ENCODE measurements around the gene HOXB1. TPM values are rescaled to one million over a fixed set of nuclear protein-coding genes. Genes with fewer than 3 reads are reported as not detected.
"Not testable (repeated sequence)": the region's sequence is repeated elsewhere in the genome, so short reads cannot be mapped to it uniquely, and the experiment has no call there.

Gene HOXB1
- polyA plus RNA-seq, 1 of the 3 experiments (the other 2 are of a cell fraction) = not detected

GRCh38 chr17:48510381-48510760 is 20.4 kb downstream of the HOXB1 start (continued):
- TF ChIP-seq TAF1 (IDR thresholded peaks at IDR 0.05; ENCODE audit: borderline replicate concordance, low read depth, low read length) (no peak), EZH2phosphoT487 (IDR thresholded peaks at IDR 0.05; ENCODE audit: borderline replicate concordance, low read depth) (no peak), SIN3A (IDR thresholded peaks at IDR 0.05; ENCODE audit: borderline replicate concordance, low read depth, low read length) (no peak), NRF1 (IDR thresholded peaks at IDR 0.05; ENCODE audit: low read depth, low read length) (no peak), USF2 (IDR thresholded peaks at IDR 0.05; ENCODE audit: borderline replicate concordance, low read depth, low read length) (no peak), GABPA (IDR thresholded peaks at IDR 0.05; ENCODE audit: low read depth) (no peak)

- H3K9ac ChIP-seq; H3F3A ChIP-seq (replicated peaks; ENCODE audit: insufficient read depth); H3K4me3 ChIP-seq (ENCODE audit: low read depth in 2 of 2, low read length in 1 of 2); DNase-seq; CTCF ChIA-PET; H2AFZ ChIP-seq (ENCODE audit: low read depth); H3K36me3 ChIP-seq (replicated peaks in 1 of 2; ENCODE audit: control insufficient read depth in 1 of 2, insufficient read depth in 2 of 2, low read length in 1 of 2); H3K27ac ChIP-seq (ENCODE audit: low read depth in 2 of 2, low read length in 1 of 2); H3K9me2 ChIP-seq; H4K20me1 ChIP-seq (ENCODE audit: insufficient read depth); H3K9me3 ChIP-seq; POLR2A ChIA-PET; H3K4me2 ChIP-seq; H3K79me2 ChIP-seq (ENCODE audit: insufficient read depth); H3K4me1 ChIP-seq (ENCODE audit: control insufficient read depth in 1 of 2, insufficient read depth in 2 of 2, low read depth in 1 of 2, low read length in 1 of 2): not testable (repeated sequence)
- peaks cover 73% of the 10 kb centered on the region for H3K27me3 ChIP-seq (ENCODE audit: insufficient read depth)
- WGBS (ENCODE audit: low lambda C conversion rate) = 29% methylated on average over 7 of the region's 7 CpGs
Observed at GRCh38 chr17:48509708-48510107, 21.1 kb downstream of the HOXB1 start.

GRCh38 chr17:48506246-48506645 is 24.6 kb downstream of the HOXB1 start:
- no peaks in the 10 kb centered on the region for H3K4me1 ChIP-seq (ENCODE audit: control insufficient read depth in 1 of 2, insufficient read depth in 2 of 2, low read depth in 1 of 2, low read length in 1 of 2)
- H3F3A ChIP-seq (replicated peaks; ENCODE audit: insufficient read depth) = no peaks in the 10 kb centered on the region
- no peaks in the 10 kb centered on the region for H3K36me3 ChIP-seq (replicated peaks in 1 of 2; ENCODE audit: control insufficient read depth in 1 of 2, insufficient read depth in 2 of 2, low read length in 1 of 2)
- peak; percentile 42 for TF ChIP-seq CTCF (IDR thresholded peaks at IDR 0.05)
- no peak for TF ChIP-seq SMC3 (IDR thresholded peaks at IDR 0.05; ENCODE audit: low read depth, low read length)
- 29% methylated on average over 5 of the region's 5 CpGs for WGBS (ENCODE audit: low lambda C conversion rate)
- H3K9me2 ChIP-seq = no peaks in the 10 kb centered on the region
- CTCF ChIA-PET = interaction anchor here (1.0 kb wide), 1 partner anchor 13 kb away, joined by 3 read pairs; no protein-coding TSS in a partner anchor
- H3K4me3 ChIP-seq (ENCODE audit: low read depth in 2 of 2, low read length in 1 of 2) = no peak overlapping the region
- no peak overlapping the region for H2AFZ ChIP-seq (ENCODE audit: low read depth)
- H3K9ac ChIP-seq = no peak overlapping the region
- POLR2A ChIA-PET = no interaction called here
- H3K27me3 ChIP-seq (ENCODE audit: insufficient read depth) = peaks cover 72% of the 10 kb centered on the region
- no peak for DNase-seq
- H3K79me2 ChIP-seq (ENCODE audit: insufficient read depth) = no peaks in the 10 kb centered on the region
- H3K9me3 ChIP-seq = no peaks in the 10 kb centered on the region
- no peaks in the 10 kb centered on the region for H4K20me1 ChIP-seq (ENCODE audit: insufficient read depth)
- H3K4me2 ChIP-seq = no peak overlapping the region; the same call in 1 of the 2 replicates
- no peak overlapping the region for H3K27ac ChIP-seq (ENCODE audit: low read depth in 2 of 2, low read length in 1 of 2)

Measured in SK-N-SH (cell line).